HK-2 (cell line): ENCODE results near the gene TK1.
"Not testable (repeated sequence)": the region's sequence is repeated elsewhere in the genome, so short reads cannot be mapped to it uniquely, and the experiment has no call there.

Experiments
- DNase-seq: peaks from one replicate; pipeline ENCODE4 v3.0.0-alpha.2; 2018; ENCODE audit not compliant: unreplicated experiment

TK1 gene, protein sequence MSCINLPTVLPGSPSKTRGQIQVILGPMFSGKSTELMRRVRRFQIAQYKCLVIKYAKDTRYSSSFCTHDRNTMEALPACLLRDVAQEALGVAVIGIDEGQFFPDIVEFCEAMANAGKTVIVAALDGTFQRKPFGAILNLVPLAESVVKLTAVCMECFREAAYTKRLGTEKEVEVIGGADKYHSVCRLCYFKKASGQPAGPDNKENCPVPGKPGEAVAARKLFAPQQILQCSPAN

DNA sequence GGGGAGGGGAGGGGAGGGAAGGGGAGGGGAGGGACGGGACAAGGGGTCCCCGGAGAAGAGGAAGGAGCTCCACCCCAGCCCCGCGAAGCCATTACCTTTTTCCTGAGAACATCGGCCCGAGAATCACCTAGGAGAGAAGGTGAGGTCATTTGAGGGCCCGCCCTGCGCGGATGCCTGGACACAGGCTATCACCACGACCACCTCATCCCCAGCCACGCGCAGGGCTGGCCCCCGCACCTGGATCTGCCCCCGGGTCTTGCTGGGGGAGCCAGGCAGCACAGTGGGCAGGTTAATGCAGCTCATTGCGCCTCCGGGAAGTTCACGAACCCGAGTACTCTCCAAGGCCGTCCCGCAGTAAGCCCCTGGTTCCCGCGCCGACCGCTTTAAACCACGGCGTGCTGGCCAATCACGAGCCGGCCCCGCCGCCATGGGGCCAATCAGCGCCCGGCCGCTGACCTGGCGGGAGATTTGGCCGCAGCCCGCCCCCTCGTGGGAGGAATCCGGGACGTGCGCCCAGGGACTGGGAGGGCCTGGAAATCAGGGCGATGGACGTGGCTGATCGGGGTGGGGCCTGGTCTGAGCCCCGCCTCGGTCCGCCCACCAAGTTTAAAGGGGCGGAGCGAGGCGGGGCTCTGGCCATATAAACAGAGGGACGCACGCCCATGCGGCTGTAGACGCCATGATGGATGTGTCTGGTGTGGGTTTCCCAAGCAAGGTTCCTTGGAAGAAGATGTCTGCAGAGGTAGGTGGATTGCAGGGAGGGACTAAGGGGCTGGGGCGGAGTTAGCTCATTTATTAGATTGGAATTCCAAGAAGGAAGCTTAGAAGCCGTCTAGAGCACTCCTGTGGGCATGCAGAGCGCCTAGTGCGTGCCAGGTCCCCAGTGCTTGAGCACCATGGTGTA lies at the start of gene TK1, which contains the start of gene AFMID:
Gene TK1, minus strand, starts transcription at position 361 of the 904 bp plus-strand sequence. Its CDS starts 58 bp downstream, at position 303.
Gene AFMID, plus strand, starts transcription at position 671 of the 904 bp plus-strand sequence. Its CDS starts 9 bp downstream, at position 680.
- peak; percentile 99 for DNase-seq

DNA sequence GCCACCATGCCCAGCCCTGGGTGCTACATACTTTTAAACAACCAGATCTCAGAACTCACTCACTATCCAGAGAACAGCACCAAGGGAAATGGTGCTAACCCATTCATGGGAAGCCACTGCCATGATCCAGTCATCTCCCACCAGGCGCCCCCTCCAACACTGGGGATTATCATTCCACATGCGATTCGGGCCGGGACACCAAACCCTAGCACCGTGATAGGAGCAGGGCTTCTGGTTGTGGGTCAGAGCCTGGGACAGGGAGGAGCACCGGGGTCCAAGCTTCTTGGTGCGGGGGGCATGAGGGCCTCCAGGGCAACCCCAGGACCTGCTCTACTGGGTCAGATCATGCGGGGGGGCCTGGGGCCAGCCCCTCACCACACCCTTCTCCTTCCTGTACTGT lies 49.0 kb upstream of the TK1 start:
- DNase-seq, result no peak

DNA sequence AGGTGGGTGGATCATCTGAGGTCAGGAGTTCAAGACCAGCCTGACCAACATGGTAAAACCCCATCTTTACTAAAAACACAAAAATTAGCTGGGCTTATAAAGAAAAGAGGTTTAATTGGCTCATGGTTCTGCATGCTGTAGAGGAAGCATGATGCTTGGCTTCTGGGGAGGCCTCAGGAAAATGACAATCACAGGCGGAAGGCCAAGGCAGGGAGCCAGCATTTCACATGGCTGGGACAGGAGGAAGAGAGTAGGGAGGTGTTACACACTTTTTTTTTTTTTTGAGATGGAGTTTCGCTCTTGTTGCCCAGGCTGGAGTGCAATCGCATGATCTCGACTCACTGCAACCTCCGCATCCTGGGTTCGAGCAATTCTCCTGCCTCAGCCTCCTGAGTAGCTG lies 48.2 kb upstream of the TK1 start:
- DNase-seq, result not testable (repeated sequence)

DNA sequence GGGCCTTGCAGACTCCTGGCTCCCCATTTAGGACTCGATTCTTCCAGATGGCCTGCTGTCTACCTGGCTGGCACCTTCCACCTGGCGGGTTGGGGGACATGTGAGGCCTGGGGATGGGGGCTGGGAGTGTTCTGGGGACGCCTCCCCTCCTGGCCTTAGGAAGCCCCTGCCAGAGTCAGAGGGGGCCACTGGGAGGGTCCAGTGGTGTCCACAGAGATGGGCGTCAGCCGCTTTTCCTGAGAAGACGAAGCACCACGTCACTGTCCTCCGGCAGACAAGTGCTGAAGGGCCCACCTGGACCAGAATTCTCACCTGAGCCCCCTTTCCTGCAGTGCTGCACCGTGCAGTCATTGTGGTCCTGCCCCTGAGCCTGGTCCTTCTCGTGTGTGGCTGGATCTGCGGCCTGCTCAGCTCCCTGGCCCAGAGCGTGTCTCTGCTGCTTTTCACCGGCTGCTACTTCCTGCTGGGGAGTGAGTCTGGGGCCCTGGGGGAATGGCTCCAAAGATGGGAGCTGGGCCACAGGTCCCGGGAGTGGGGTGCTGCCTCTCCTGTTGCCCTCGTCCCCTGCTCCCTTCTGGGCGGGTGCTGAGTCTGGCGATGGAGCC lies 47.5 kb upstream of the TK1 start:
- no peak for DNase-seq

DNA sequence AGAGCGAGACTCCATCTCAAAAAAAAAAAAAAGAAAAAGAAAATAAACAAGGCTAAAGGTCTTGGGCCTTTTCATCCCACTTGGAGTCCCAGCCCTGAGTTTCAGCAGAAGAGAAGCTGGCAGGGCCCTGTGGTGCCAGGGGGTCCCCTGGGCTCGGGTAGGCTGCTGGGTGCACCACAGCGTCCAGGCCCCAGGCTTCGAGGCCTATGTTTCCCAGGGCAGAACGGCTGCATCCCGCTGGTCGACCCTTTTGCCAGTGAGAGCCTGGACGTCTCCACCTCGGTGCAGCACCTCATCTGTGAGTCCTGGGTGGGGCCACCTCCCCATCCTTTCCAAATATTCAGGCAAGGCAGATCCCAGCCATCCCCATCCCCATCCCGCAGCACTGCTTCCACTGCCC lies 46.8 kb upstream of the TK1 start:
- DNase-seq, result no peak

DNA sequence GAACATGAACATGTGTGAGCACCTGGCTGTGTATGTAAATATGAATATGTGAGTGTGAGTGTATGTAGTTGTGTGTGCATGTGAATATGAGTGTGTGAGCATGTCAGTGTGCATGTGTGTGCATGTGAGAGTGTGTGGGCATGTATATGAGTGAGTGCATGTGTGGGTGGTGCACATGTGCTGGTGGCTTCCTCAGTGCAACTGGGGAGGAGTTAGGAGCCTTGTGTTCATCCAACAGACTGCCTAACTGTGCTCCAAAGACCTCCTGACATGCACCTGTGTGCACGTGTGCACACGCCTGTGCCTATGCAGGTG lies 46.0 kb upstream of the TK1 start:
- DNase-seq, result no peak

DNA sequence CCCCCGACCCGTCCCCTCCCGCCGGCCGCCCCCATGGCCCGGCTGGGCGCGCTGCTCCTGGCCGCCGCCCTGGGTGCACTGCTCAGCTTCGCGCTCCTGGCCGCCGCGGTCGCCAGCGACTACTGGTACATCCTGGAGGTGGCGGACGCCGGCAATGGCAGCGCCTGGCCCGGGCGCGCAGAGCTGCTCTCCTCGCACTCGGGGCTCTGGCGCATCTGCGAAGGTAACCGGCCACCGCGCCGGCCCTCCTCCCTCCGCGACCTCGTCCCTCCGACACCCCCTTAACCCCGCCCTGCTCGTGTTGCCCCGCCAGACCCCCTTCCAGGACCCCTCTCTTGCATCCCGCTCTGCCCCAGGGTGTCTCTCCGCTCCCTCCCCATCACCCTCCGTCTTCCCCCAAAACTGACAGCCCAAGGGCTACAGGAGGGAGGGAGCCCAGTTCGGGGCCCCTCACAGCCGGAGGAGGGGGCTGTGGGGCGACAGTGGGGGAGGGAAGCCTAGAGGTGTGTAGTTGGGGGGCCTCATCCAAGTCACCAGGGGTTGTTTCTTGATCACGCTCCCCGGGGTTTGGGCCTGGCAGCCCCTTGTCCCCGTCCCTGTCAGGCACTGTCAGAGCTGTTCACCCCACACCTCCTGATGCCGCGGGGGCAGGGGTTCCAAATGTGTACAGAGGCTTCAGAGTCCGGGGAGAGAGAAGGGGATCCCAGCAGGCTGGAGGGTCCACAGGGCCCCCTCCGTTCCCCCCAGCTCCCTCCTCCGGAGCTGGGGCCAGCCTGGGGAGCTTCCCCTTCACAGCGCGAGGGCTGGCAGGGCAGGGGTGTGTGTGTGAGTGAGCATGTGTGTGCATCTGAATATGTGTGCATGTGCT lies 45.4 kb upstream of the TK1 start:
- no peak for DNase-seq

DNA sequence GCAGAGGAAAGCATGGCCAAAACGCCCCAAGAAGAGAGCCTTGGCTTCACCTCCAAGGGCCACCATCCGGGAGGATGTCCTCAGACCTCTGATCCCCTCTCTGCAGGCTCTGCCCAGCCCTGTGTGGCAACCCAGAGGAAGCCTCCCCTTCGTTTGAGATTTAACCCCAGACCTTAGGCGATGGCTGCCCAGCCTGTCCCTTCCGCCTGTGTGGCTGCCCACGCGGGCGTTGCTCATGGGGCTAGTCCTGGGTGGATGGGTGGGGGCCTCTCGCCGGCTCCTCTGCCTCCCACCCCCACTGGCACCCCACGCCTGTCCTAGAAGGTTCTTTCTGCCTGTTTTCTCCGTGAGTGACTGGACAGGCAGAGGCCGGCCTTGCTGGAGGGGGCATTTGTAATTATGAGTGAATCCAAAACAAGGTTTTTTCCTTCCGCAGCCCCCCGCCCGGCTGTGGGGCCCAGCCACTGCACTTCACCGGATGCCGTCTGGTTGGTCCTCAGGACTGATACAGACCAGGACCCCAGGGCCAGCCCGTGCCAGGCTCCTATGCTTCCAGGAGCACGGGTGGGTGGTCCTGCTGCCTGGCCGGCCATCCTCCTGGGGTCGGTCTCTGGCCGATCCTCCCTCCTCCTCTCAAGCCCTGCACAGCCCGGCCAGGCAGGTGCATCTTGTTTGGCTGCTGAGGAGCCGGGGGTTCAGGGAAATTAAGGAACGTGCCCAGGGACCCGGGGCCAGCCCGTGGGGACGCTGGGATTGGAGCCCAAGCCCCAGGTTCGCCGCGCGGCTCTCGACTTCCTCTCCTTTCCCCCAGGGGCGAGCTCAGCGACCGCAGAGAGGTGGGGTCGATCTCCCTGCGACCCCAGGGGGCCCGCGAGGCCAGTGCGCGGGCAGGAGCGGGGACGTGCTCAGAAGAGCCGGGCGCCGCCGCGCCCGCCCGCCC lies 44.4 kb upstream of the TK1 start, which contains the start of gene TMEM235:
Gene TMEM235, plus strand, starts transcription at position 636 of the 940 bp plus-strand sequence. CDS start 393 bp downstream, outside the sequence.
- no peak for DNase-seq

DNA sequence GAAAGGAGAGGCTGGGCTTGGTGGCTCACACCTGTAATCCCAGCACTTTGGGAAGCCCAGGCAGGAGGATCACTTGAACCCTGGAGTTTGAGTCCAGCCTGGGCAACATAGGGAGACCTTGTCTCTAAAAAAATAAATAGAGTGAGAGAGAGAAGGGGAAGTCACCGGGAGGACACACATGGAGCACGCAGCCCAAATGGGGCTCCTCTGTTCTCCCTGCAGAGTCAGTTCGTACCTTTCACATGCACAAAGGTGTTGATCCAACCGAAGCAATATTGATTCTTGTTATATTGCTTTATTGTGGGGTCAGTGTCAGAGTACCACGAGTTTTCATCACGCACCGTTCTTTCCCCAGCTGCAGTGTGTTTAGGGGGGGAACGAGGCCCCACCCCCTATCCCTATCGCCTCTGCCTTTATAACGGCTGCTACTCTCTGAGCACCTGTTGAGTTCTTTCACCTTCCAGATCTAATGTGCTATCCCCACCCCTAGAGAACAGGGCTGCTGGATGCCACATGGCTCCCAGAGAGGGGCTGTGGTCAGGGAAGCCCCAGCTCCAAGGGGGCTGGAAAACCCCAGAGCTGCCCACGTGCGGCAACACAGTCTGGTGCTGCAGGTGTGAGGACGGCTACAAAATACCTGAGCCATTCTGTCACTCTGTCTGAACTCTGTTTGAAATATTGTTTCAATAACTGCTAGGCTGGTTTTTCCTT lies 43.6 kb upstream of the TK1 start:
- DNase-seq, result no peak

DNA sequence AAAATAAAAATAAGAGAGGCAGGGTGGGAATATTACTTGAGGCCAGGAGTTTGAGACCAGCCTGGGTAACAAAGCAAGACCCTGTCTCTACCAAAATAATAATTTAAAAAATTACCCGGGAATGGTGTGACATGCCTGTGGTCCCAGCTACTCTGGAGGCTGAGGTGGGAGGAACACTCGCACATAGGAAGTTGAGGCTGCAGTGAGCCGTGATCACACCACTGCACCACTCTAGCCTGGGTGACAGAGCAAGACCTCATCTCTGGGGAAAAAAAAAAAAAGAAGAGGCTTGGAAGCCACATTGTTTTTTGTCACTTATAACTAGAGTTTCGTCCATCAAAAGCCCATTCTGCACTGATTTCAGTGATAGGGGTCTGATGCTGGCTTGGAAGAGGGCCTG lies 41.3 kb upstream of the TK1 start:
- DNase-seq, result no peak

DNA sequence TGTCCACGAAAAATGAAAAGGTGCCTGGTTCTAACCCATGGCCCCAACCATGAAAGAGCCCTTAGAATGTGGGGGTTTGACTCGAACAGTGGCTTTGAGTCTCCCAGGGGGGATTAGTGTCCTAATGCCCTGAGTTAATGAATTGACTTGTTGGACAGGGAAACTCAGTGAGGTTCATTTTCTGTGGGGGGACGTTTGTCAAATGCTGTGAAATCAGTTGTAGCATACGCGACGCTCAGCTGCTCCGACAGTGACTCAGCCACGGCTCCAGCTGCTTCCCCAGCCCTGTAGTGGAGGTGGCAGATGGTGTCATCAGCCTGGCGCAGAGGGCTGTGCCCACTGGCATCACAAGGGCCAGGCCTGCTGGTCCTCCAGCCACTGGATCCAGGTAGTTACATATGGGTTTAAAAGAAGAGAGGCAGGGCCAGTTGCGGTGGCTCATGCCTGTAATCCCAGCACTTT lies 40.6 kb upstream of the TK1 start:
- no peak for DNase-seq

DNA sequence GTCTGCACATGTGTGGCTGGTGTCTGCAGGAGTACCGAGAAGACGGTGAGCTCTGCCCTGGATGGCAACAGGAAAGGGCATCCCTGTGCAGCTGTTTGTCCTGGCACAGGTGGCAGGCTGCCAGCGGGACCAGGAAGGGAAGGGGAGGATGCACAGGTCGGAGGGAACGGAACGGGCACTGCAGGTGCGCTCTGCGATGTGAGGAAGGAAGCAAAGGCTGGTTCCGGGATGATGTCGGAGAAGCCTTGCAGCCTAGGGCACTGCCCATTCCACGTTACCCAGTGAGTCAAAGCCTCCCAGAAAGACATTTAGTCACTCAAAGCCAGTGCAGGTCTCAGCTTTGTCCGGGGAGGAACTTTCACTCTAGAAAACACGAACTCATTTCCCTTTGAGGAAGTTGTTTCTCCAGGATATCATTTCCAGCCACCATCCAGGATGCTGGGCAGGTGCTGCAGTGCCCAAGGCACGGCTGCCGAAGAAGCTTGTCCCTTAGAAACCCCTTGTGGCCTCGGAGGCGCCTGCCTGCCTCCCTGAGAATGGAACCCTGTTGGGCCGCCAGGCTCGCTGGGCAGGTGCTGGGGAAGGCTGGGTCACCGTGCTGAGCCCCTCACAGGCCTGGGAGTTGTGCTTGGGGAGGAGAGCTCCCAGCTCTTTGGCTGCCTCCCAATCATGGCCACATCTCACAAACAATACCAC lies 40.1 kb upstream of the TK1 start:
- no peak for DNase-seq

DNA sequence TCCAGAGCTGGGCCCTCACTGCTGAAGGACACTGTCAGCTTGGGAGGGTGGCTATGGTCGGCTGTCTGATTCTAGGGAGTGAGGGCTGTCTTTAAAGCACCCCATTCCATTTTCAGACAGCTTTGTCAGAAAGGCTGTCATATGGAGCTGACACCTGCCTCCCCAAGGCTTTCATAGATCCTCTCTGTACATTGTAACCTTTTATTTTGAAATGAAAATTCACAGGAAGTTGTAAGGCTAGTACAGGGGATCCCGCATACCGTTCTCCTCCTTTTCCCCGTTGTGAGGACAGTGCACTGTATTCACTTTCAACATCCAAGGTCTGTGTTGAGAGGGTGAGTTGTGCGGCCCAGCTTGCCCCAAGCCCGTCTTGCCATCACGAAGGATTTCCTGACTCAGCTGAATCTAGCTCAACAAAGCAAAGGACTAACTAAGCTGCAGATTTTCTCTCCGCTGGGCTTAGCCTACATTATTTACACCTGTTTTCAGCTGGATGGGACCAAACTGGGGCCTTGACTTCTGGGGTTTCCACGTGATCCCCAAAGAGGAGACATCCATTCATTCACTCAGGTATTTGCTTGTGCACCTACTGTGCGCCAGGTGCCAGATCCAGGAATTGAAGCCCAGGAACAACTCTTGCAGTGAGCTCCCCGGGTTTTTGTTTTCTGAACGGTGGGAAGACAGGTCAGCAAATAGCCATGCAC lies 39.4 kb upstream of the TK1 start:
- DNase-seq, result no peak

DNA sequence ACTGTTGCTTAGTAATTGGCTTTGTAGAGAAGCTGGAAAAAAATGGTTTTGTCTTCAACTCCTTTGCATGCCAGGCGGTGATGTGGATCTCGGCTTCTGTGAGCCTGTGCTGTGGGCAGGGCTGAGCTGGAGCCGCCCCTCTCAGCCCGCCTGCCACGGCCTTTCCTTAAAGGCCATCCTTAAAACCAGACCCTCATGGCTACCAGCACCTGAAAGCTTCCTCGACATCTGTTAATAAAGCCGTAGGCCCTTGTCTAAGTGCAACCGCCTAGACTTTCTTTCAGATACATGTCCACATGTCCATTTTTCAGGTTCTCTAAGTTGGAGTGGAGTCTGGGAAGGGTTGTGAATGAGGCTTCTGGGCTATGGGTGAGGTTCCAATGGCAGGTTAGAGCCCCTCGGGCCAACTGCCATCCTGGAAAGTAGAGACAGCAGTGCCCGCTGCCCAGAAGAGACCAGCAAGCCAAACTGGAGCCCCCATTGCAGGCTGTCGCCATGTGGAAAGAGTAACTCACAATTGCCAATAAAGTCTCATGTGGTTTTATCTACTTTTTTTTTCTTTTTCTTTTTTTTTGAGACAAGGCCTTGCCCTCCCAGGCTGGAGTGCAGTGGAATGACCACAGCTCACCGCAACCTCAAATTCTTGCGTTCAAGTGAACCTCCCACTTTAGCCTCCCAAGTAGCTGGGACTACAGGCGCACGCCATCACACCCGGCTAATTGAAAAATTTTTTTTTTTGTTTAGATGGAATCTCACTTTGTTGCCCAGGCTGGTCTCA lies 38.4 kb upstream of the TK1 start:
- DNase-seq, result no peak

DNA sequence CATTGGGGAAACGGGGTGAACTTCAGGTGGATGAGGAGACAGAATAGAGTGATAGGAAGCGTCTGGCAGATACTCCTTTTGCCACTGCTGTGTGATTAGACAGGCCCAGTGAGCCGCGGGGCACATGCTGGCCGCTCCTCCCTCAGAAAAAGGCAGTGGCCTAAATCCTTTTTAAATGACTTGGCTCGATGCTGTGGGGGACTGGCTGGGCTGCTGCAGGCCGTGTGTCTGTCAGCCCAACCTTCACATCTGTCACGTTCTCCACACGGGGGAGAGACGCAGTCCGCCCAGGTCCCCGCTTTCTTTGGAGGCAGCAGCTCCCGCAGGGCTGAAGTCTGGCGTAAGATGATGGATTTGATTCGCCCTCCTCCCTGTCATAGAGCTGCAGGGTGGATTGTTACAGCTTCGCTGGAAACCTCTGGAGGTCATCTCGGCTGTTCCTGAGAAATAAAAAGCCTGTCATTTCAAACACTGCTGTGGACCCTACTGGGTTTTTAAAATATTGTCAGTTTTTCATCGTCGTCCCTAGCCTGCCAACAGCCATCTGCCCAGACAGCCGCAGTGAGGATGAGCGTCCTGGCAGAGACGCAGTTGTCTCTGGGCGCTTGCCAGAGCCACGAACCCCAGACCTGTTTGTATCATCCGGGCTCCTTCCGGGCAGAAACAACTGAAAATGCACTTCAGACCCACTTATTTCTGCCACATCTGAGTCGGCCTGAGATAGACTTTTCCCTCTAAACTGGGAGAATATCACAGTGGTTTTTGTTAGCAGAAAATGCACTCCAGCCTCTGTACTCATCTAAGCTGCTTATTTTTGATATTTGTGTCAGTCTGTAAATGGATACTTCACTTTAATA lies 37.6 kb upstream of the TK1 start:
- no peak for DNase-seq

DNA sequence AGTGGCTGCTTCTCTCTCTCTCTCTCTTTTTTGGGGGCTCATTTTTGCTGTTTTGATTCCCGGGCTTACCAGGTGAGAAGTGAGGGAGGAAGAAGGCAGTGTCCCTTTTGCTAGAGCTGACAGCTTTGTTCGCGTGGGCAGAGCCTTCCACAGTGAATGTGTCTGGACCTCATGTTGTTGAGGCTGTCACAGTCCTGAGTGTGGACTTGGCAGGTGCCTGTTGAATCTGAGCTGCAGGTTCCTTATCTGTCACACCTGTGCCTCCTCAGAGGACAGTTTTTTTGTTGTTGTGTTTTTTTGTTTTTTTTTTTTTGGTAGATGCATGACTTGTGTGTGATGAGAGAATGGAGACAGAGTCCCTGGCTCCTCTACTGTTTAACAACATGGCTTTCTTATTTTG lies 36.9 kb upstream of the TK1 start:
- no peak for DNase-seq

DNA sequence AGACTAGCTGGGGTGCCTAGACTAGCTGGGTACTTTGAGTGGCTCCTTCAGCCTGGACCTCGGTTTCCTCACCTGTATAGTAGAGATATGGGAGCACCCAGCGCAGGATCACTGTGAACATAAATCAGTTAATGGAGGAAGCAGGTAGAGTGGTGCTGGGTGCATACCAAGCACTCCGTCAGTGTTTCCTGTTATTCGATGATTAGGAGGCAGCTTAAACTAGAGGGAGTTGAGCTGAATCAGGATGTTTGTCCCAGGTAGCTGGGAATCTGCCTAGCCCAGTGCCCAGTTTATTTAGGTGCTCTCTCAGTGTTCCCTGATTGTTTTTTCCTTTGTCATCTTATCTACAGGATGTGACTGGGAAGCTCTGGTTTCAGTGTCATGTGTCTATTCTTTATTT lies 36.2 kb upstream of the TK1 start:
- DNase-seq, result no peak
